Stimulated activated CD8-positive, alpha-beta memory T cell treated with anti-CD3 and anti-CD28 coated beads, Interleukin-12 subunit alpha, Interleukin-12 subunit beta, amount 100 ng/mL, for 24 hours (primary cell): ENCODE measurements around the gene RUNDC3A.

Source experiments
- DNase-seq: peaks from one replicate; pipeline ENCODE4 v3.0.0-alpha.2; 2020; ENCODE audit errors: extremely low read depth

RUNDC3A gene

DNA sequence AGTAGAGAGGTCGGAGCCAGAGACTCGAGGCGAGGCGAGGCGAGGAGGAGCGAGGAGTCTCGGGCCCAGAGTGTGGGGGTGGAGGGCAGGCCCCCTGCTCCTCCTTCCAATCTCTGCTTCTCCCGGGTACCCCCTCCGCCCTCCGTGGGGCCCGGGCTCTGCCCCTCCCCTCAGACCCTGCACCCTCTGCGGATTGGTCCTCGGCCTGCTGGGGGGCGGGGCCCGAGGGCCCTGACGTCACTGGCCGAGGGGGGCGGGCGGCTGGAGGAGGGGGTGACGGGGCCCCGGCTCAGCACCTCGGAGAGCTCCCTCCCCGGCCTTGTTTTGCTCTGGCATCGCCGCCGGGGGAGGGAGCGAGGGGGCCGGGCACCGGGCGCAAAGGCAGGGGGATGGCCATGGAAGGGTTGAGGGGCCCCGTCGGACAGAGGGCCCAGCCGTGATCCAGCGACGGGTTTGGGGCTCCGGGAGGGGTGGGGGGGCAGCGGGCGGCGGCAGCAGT, at the start of gene RUNDC3A:
Gene RUNDC3A, plus strand, starts transcription at position 282 of the 499 bp plus-strand sequence. CDS start 232 bp downstream, outside the sequence.
- peak; percentile 59 for DNase-seq

GRCh38 chr17:44258811-44259351, 49.5 kb upstream of the RUNDC3A start:
- DNase-seq, result no peak

- DNase-seq, result no peak
These were observed 48.1 kb upstream of the RUNDC3A start for GRCh38 chr17:44260296-44260695.

- no peak for DNase-seq
These were observed 45.7 kb upstream of the RUNDC3A start for GRCh38 chr17:44262654-44263225.

- no peak for DNase-seq
These were observed 45.0 kb upstream of the RUNDC3A start for GRCh38 chr17:44263345-44263902.

- no peak for DNase-seq
These were observed 41.8 kb upstream of the RUNDC3A start for GRCh38 chr17:44266402-44267164.

DNA sequence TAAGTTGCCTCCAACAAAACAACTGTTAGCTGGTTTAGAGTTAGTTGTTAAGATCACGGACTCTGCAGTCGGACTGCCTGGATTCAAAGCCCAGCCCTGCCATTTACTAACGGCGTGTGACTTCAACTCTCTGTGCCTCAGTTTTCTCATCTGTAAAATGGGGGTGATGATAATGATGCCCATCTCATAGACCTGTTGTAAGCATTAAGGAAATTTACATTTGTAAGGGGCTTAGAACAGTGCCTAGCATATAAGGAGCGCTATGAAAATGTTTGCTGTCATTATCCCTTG, 41.3 kb upstream of the RUNDC3A start:
- no peak for DNase-seq

DNA sequence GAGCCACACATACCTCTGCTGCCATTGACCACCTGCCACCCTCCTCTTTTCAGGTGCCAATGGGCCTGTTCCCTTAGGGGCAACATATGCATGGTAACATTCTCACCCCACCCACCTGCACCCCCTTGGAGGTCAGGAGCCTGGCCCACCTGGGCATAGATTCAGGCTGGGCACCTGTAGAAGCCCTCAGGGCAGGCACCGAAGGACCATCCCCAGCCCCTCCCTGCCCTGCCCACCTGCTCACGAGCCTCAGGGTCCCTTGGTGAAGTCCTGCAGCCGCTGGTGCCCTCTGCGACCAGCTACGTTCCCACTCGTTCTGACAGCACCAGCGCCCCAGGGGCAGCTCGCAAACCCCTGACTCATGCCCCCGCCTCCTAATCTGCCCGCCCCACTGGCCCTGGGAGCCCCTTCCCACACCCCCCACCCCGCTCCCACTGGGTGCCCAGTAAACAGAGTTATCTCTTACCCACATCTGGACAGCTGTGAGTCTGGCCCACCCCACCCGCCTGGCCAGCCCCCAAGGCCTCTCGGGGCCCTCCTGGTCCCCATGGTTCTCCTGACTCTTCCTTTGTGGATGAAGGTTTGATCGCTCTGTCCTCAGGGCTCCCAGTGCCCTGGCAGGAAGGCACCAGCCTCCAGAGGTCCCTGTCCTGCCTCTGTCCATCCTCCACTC, 40.4 kb upstream of the RUNDC3A start, which contains the start of gene SLC4A1:
Gene SLC4A1, minus strand, starts transcription at position 318 of the 673 bp plus-strand sequence. CDS start 5,269 bp downstream, outside the sequence.
- DNase-seq, result no peak

- no peak for DNase-seq
These were observed 39.5 kb upstream of the RUNDC3A start for GRCh38 chr17:44268709-44269534.

DNA sequence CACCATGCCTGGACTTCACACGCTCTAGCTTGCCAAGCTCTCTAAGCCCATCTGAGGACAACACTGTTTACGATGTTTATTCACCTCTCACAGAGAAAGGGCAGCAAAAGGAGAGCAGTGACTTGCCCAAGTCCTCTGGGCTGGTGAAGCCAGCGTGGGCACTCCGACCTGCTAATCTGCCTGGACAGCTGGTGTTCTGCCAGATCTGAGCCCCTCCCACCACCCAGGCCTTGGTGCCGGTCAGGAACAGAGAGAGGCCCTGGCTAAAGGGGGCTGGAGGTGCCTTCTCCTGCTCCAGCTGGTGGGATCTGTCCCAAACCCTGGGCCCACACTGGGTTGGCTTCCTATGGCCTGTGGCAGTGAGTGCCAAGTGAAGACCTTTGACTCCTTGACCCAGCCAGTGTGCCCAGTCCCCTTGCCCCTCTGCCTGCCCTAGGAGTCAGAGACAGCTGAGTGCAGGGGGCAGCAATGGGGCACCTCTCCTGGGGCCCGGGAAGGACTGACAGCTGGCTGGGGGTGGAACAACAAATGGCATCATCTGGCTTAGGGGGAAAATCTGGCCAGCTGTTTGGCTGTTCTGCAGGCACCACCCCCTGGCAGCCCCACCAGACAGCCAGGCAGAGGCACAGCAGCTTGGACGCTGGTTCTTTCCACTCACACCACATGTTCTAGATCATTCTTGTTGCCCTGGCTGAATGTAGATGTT, 38.7 kb upstream of the RUNDC3A start:
- DNase-seq, result no peak

GRCh38 chr17:44272321-44272951, 36.0 kb upstream of the RUNDC3A start:
- DNase-seq, result no peak

DNA sequence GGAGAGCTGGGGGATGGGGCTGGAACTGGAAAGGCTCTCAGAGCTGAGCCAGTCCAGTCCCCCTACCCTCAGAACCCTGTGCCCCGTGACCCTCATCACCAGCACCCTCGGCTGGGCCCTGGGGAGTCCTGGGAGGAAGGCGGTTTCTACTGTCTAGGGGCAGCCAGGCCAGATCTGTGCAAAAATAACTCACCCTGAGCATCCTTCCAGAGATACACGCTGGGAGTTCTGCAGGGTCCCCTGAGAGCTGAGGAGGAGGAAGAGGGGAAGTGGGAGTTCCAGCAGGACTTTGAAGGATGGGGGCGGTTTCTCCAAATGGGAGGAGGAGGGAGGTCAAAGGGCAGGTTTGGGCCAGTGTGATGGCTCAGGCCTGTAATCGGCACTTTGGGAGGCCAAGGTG, 35.4 kb upstream of the RUNDC3A start:
- no peak for DNase-seq

GRCh38 chr17:44273607-44274006, 34.8 kb upstream of the RUNDC3A start:
- no peak for DNase-seq

DNA sequence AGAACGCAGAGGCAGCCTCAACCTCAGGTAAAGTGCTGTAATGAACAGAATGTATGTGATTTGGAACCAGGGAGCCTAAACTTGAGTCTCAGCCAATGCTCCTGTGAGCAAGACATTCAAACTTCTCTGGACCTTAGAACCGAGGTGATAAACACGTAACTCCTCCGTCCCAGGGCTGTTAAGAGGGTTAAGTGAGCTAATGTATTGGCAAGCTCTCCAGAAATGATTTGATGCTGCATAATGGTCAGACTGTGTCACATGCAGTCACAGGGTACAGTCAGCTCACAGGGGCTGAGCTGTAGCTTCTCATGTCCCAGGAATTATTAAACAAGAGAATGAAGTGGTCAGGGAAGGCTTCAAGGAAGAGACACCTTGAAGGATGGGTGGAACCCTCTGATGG, 30.4 kb upstream of the RUNDC3A start:
- no peak for DNase-seq

GRCh38 chr17:44279346-44279665, 29.1 kb upstream of the RUNDC3A start:
- DNase-seq, result no peak

- DNase-seq, result no peak
These were observed 28.6 kb upstream of the RUNDC3A start for GRCh38 chr17:44279666-44280391.

GRCh38 chr17:44280392-44280937, 27.9 kb upstream of the RUNDC3A start:
- DNase-seq, result no peak

- no peak for DNase-seq
These were observed 26.8 kb upstream of the RUNDC3A start for GRCh38 chr17:44281570-44281969.

DNA sequence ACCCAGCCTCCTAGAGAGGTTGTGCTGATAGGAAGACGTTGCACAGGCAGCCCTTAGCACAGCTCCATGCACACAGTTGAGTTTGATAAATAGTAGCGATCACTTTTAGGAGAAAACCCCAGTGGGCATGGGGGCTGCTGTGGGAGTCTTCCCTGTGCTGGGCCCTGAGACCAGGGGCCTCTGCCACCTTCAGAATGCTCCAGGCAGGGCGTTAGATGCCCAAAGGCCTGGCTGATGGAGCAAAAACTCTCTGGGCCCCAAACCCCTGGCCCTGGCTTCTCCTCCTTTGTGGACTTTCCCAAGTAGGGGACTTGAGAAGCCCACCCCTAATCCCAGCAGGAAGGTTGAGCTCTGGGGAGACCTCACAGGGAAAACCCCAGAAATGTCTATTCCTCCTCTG, 26.1 kb upstream of the RUNDC3A start:
- DNase-seq, result no peak
